PFSK-1 (cell line): ENCODE measurements around the gene ATG4B.

Experiments used
- FOXP2 ChIP-seq: optimal IDR thresholded peaks from 2 replicates; pipeline ENCODE3; 2011; ENCODE audit warnings: borderline replicate concordance, control low read depth, inconsistent platforms; ENCODE audit not compliant: insufficient read depth; ENCODE audit errors: extremely low read length, extremely low read depth
- POLR2AphosphoS5 ChIP-seq: IDR thresholded peaks from 2 replicates; pipeline ENCODE4 v1.6.1; 2012; ENCODE audit warnings: low read depth, mild to moderate bottlenecking, control low read depth, low read length, moderate library complexity
- SIN3A ChIP-seq: IDR thresholded peaks from 2 replicates; pipeline ENCODE4 v1.6.1; 2012; ENCODE audit warnings: mild to moderate bottlenecking, low read length, moderate library complexity, borderline replicate concordance; ENCODE audit not compliant: insufficient read depth
- TAF1 ChIP-seq: IDR thresholded peaks from 2 replicates; pipeline ENCODE4 v1.6.1; 2012; ENCODE audit warnings: low read length, control low read depth, borderline replicate concordance; ENCODE audit not compliant: insufficient read depth
- TF ChIP-seq, protein P1 (sequence below), 2 experiments: IDR thresholded peaks; 2 replicates each; pipeline versions ENCODE4 v1.6.1 to v1.8.0; 2011 to 2012; ENCODE audit warnings: low read depth in 2 of 2, low read length in 2 of 2, control low read depth in 1 of 2, inconsistent platforms in 1 of 2, mild to moderate bottlenecking in 1 of 2, moderate library complexity in 1 of 2; ENCODE audit not compliant: insufficient read depth in 1 of 2

DNA sequence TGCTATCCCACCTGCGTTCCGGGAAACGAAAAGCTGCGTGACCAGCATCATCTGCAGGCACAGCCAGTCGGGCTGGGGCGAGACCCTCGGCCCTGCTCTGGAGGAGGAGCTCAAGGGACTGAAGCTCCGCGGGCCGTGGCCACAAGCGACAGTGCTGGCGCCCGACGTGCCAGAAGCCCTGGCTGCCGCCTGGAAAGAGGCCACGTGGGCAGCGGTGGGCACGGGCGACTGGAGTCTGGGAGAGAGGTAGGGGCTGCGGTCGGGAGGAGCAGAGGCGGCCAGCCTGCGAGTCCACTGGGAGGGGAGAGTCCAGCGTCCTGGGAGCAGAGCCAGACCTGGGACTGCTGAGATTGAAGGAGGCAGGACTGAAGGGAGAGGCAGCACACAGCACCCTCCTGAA is 39.9 kb downstream of the ATG4B start:
- TF ChIP-seq FOXP2 (no peak), SIN3A (no peak), POLR2AphosphoS5 (no peak), TAF1 (no peak)
- TF ChIP-seq, protein P1, sequence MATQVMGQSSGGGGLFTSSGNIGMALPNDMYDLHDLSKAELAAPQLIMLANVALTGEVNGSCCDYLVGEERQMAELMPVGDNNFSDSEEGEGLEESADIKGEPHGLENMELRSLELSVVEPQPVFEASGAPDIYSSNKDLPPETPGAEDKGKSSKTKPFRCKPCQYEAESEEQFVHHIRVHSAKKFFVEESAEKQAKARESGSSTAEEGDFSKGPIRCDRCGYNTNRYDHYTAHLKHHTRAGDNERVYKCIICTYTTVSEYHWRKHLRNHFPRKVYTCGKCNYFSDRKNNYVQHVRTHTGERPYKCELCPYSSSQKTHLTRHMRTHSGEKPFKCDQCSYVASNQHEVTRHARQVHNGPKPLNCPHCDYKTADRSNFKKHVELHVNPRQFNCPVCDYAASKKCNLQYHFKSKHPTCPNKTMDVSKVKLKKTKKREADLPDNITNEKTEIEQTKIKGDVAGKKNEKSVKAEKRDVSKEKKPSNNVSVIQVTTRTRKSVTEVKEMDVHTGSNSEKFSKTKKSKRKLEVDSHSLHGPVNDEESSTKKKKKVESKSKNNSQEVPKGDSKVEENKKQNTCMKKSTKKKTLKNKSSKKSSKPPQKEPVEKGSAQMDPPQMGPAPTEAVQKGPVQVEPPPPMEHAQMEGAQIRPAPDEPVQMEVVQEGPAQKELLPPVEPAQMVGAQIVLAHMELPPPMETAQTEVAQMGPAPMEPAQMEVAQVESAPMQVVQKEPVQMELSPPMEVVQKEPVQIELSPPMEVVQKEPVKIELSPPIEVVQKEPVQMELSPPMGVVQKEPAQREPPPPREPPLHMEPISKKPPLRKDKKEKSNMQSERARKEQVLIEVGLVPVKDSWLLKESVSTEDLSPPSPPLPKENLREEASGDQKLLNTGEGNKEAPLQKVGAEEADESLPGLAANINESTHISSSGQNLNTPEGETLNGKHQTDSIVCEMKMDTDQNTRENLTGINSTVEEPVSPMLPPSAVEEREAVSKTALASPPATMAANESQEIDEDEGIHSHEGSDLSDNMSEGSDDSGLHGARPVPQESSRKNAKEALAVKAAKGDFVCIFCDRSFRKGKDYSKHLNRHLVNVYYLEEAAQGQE (IDR thresholded peaks at IDR 0.05; ENCODE audit: insufficient read depth in 1 of 2, low read depth in 2 of 2, low read length in 2 of 2) = no peak
